ENCODE data around the gene ITPR1. TPM values are rescaled to one million over a fixed set of nuclear protein-coding genes. Genes with fewer than 3 reads are reported as not detected.

Gene ITPR1
- total RNA-seq, 1 experiment from 2014 or later: 8.7 TPM

DNA sequence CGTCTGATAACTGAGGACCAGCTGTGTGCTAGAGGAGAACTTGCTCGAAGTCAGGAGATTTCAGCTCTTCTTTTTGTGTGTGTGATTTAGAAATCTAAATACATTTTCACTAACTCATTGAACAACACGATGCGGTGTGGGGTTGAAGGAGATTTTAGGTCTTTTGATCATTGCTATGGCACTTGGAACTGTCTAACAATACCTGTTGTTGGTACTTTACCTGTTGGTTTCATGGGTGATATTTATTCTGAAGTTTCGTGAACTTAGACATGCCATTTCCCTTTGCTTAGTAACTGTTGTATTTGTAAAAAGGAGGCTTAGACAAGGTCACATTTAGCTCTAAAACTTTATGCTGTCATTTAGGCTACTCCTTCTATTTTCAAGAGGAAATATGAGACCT, 99.9 kb downstream of the ITPR1 start:
- ATAC-seq (no peak), DNase-seq (ENCODE audit: low read depth, low spot score) (no peak)
- in situ Hi-C loops (cut with HindIII; ENCODE audit: low pct_unique_long_range_greater_than_20kb, low sequenced_read_pairs) (no loop called here), intact Hi-C loops (cut with micrococcal nuclease; ENCODE audit: unreplicated experiment) (no loop called here)
- H3K9me3 ChIP-seq (ENCODE audit: control insufficient read depth, insufficient read depth, low read depth, low read length): no peaks in the 10 kb centered on the region
- BruUV-seq (replicated peaks): no TSS peak
- TF ChIP-seq TCF7L2 (IDR thresholded peaks at IDR 0.05; ENCODE audit: low read depth, low read length) (no peak), SIN3A (IDR thresholded peaks at IDR 0.05; ENCODE audit: borderline replicate concordance, insufficient read depth, low read depth, low read length) (no peak), POLR2AphosphoS5 (IDR thresholded peaks at IDR 0.05; ENCODE audit: low read depth, low read length) (no peak)
- TF ChIP-seq, protein P1, sequence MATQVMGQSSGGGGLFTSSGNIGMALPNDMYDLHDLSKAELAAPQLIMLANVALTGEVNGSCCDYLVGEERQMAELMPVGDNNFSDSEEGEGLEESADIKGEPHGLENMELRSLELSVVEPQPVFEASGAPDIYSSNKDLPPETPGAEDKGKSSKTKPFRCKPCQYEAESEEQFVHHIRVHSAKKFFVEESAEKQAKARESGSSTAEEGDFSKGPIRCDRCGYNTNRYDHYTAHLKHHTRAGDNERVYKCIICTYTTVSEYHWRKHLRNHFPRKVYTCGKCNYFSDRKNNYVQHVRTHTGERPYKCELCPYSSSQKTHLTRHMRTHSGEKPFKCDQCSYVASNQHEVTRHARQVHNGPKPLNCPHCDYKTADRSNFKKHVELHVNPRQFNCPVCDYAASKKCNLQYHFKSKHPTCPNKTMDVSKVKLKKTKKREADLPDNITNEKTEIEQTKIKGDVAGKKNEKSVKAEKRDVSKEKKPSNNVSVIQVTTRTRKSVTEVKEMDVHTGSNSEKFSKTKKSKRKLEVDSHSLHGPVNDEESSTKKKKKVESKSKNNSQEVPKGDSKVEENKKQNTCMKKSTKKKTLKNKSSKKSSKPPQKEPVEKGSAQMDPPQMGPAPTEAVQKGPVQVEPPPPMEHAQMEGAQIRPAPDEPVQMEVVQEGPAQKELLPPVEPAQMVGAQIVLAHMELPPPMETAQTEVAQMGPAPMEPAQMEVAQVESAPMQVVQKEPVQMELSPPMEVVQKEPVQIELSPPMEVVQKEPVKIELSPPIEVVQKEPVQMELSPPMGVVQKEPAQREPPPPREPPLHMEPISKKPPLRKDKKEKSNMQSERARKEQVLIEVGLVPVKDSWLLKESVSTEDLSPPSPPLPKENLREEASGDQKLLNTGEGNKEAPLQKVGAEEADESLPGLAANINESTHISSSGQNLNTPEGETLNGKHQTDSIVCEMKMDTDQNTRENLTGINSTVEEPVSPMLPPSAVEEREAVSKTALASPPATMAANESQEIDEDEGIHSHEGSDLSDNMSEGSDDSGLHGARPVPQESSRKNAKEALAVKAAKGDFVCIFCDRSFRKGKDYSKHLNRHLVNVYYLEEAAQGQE (IDR thresholded peaks at IDR 0.05; ENCODE audit: insufficient read depth in 1 of 2, low read depth in 2 of 2, low read length in 1 of 2): no peak
- TF ChIP-seq, protein P2, sequence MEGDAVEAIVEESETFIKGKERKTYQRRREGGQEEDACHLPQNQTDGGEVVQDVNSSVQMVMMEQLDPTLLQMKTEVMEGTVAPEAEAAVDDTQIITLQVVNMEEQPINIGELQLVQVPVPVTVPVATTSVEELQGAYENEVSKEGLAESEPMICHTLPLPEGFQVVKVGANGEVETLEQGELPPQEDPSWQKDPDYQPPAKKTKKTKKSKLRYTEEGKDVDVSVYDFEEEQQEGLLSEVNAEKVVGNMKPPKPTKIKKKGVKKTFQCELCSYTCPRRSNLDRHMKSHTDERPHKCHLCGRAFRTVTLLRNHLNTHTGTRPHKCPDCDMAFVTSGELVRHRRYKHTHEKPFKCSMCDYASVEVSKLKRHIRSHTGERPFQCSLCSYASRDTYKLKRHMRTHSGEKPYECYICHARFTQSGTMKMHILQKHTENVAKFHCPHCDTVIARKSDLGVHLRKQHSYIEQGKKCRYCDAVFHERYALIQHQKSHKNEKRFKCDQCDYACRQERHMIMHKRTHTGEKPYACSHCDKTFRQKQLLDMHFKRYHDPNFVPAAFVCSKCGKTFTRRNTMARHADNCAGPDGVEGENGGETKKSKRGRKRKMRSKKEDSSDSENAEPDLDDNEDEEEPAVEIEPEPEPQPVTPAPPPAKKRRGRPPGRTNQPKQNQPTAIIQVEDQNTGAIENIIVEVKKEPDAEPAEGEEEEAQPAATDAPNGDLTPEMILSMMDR (IDR thresholded peaks at IDR 0.05): no peak
- POLR2A ChIA-PET: no interaction called here
- no peaks in the 10 kb centered on the region for H3K36me3 ChIP-seq (ENCODE audit: control insufficient read depth, insufficient read depth, low read length)
- CTCF ChIA-PET: no interaction called here
- no peaks in the 10 kb centered on the region for H3K4me1 ChIP-seq (ENCODE audit: control insufficient read depth, insufficient read depth, low read length)
- no peak overlapping the region for H3K27ac ChIP-seq (ENCODE audit: low read length)
- H3K4me3 ChIP-seq (ENCODE audit: low read depth in 2 of 2, low read length in 2 of 2): no peak overlapping the region
- no peaks in the 10 kb centered on the region for H3K27me3 ChIP-seq (ENCODE audit: control insufficient read depth, insufficient read depth, low read length)

DNA sequence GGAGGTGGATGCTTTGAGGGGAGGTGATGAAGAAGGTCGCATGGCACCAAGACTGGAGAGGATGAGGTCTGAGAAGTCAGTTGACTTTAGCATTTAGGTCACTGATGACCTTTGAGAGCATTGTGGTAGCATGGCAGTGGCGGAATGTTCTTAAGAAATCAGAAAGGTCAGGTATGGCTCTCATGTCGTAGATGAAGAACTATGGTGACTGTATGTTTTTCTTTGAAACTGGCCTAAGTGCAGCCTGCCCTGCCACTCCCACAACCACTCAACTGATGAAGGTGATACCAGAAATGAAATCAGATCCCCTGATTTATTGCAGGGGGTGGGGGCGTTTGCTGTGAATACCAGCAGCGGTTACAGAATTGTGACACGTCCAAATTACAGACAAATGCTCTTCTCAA, 102.6 kb downstream of the ITPR1 start:
- intact Hi-C loops (cut with micrococcal nuclease; ENCODE audit: unreplicated experiment) (no loop called here), in situ Hi-C loops (cut with HindIII; ENCODE audit: low pct_unique_long_range_greater_than_20kb, low sequenced_read_pairs) (no loop called here)
- TF ChIP-seq POLR2AphosphoS5 (IDR thresholded peaks at IDR 0.05; ENCODE audit: low read depth, low read length): no peak
- TF ChIP-seq, protein P2 (IDR thresholded peaks at IDR 0.05): no peak
- TF ChIP-seq TCF7L2 (IDR thresholded peaks at IDR 0.05; ENCODE audit: low read depth, low read length): no peak
- TF ChIP-seq SIN3A (IDR thresholded peaks at IDR 0.05; ENCODE audit: borderline replicate concordance, insufficient read depth, low read depth, low read length): no peak
- TF ChIP-seq, protein P1 (IDR thresholded peaks at IDR 0.05; ENCODE audit: insufficient read depth in 1 of 2, low read depth in 2 of 2, low read length in 1 of 2): no peak
- no TSS peak for BruUV-seq (replicated peaks)
- ATAC-seq (no peak), DNase-seq (ENCODE audit: low read depth, low spot score) (no peak)
- ChIA-PET CTCF (no interaction called here), POLR2A (no interaction called here)
- no peaks in the 10 kb centered on the region for H3K27me3 ChIP-seq (ENCODE audit: control insufficient read depth, insufficient read depth, low read length)
- no peaks in the 10 kb centered on the region for H3K36me3 ChIP-seq (ENCODE audit: control insufficient read depth, insufficient read depth, low read length)
- H3K4me3 ChIP-seq (ENCODE audit: low read depth in 2 of 2, low read length in 2 of 2): no peak overlapping the region
- no peaks in the 10 kb centered on the region for H3K9me3 ChIP-seq (ENCODE audit: control insufficient read depth, insufficient read depth, low read depth, low read length)
- no peaks in the 10 kb centered on the region for H3K4me1 ChIP-seq (ENCODE audit: control insufficient read depth, insufficient read depth, low read length)
- no peak overlapping the region for H3K27ac ChIP-seq (ENCODE audit: low read length)

All from Panc1 (cell line).